Parathyroid adenoma (tissue), 2 donors: ENCODE results near the gene SESTD1.

Experiments used
- H2AFZ ChIP-seq: fragments of 300-600 bp; sonication (generic); one replicate; pipeline ENCODE4 v1.7.0; 2017; ENCODE audit warnings: antibody characterized with exemption, mild to moderate bottlenecking
- H3K27ac ChIP-seq: fragments of 300-600 bp; sonication (generic); one replicate; pipeline ENCODE4 v1.7.0; 2017
- H3K27me3 ChIP-seq: fragments of 300-600 bp; sonication (generic); one replicate; pipeline ENCODE4 v1.7.0; 2017; ENCODE audit warnings: low read length; ENCODE audit not compliant: control insufficient read depth, insufficient read depth
- H3K36me3 ChIP-seq: fragments of 300-600 bp; sonication (generic); one replicate; pipeline ENCODE4 v1.7.0; 2017; ENCODE audit warnings: low read length; ENCODE audit not compliant: control insufficient read depth, insufficient read depth
- H3K4me1 ChIP-seq: fragments of 300-600 bp; sonication (generic); one replicate; pipeline ENCODE4 v1.7.0; 2017; ENCODE audit warnings: control low read depth
- H3K4me2 ChIP-seq: fragments of 300-600 bp; sonication (generic); one replicate; pipeline ENCODE4 v1.7.0; 2017; ENCODE audit warnings: low read length
- H3K4me3 ChIP-seq: fragments of 300-600 bp; sonication (generic); one replicate; pipeline ENCODE4 v1.7.0; 2017; ENCODE audit warnings: low read depth, low read length
- H3K79me2 ChIP-seq: fragments of 300-600 bp; sonication (generic); one replicate; pipeline ENCODE4 v1.7.0; 2017; ENCODE audit warnings: control low read depth
- H3K9ac ChIP-seq: fragments of 300-600 bp; sonication (generic); one replicate; pipeline ENCODE4 v1.7.0; 2017; ENCODE audit warnings: mild to moderate bottlenecking
- H3K9me3 ChIP-seq: fragments of 300-600 bp; sonication (generic); one replicate; pipeline ENCODE4 v1.7.0; 2017; ENCODE audit warnings: low read length; ENCODE audit not compliant: control insufficient read depth
- CTCF ChIP-seq: fragments of 300-600 bp; sonication (generic); IDR thresholded peaks from one replicate; pipeline ENCODE4 v1.7.0; 2017; ENCODE audit warnings: antibody characterized with exemption, mild to moderate bottlenecking
- donor health status: primary hyperparathyroidism.

SESTD1 gene

GRCh38 chr2:179297927-179298326 is 33.3 kb upstream of the SESTD1 start:
- Histone ChIP-seq H3K27me3 (no peaks in the 10 kb centered on the region), H3K4me1 (no peaks in the 10 kb centered on the region), H3K4me3 (no peak overlapping the region), H3K9ac (no peak overlapping the region), H2AFZ (no peak overlapping the region), H3K4me2 (no peak overlapping the region), H3K36me3 (no peaks in the 10 kb centered on the region), H3K79me2 (no peaks in the 10 kb centered on the region), H3K9me3 (no peaks in the 10 kb centered on the region), H3K27ac (no peak overlapping the region)
- no peak for TF ChIP-seq CTCF

GRCh38 chr2:179290329-179290728 is 25.7 kb upstream of the SESTD1 start:
- no peak for TF ChIP-seq CTCF

GRCh38 chr2:179285060-179285459 is 20.4 kb upstream of the SESTD1 start:
- H3K4me2 ChIP-seq: no peak overlapping the region
- no peaks in the 10 kb centered on the region for H3K79me2 ChIP-seq
- no peaks in the 10 kb centered on the region for H3K27me3 ChIP-seq
- no peaks in the 10 kb centered on the region for H3K9me3 ChIP-seq
- no peaks in the 10 kb centered on the region for H3K4me1 ChIP-seq
- H2AFZ ChIP-seq: no peak overlapping the region
- no peak overlapping the region for H3K9ac ChIP-seq
- no peak overlapping the region for H3K4me3 ChIP-seq
- no peaks in the 10 kb centered on the region for H3K36me3 ChIP-seq
- H3K27ac ChIP-seq: no peak overlapping the region
- TF ChIP-seq CTCF: no peak

More at GRCh38 chr2:179290329-179290728, 25.7 kb upstream of the SESTD1 start:
- Histone ChIP-seq H3K4me2 (no peak overlapping the region), H3K4me3 (no peak overlapping the region), H3K27ac (no peak overlapping the region), H3K36me3 (no peaks in the 10 kb centered on the region), H3K4me1 (no peaks in the 10 kb centered on the region), H3K79me2 (no peaks in the 10 kb centered on the region), H3K9ac (no peak overlapping the region), H3K27me3 (no peaks in the 10 kb centered on the region), H3K9me3 (no peaks in the 10 kb centered on the region), H2AFZ (no peak overlapping the region)

- Histone ChIP-seq H3K4me3 (no peak overlapping the region), H3K27ac (no peak overlapping the region), H2AFZ (no peak overlapping the region), H3K9ac (no peak overlapping the region), H3K36me3 (no peaks in the 10 kb centered on the region), H3K27me3 (no peaks in the 10 kb centered on the region), H3K79me2 (no peaks in the 10 kb centered on the region), H3K9me3 (no peaks in the 10 kb centered on the region), H3K4me2 (no peak overlapping the region), H3K4me1 (no peaks in the 10 kb centered on the region)
- TF ChIP-seq CTCF: no peak
These were observed 13.0 kb upstream of the SESTD1 start for GRCh38 chr2:179277429-179278196.
